ENCODE data around the gene NLRP6.
"Not testable (repeated sequence)": the region's sequence is repeated elsewhere in the genome, so short reads cannot be mapped to it uniquely, and the experiment has no call there.

DNA sequence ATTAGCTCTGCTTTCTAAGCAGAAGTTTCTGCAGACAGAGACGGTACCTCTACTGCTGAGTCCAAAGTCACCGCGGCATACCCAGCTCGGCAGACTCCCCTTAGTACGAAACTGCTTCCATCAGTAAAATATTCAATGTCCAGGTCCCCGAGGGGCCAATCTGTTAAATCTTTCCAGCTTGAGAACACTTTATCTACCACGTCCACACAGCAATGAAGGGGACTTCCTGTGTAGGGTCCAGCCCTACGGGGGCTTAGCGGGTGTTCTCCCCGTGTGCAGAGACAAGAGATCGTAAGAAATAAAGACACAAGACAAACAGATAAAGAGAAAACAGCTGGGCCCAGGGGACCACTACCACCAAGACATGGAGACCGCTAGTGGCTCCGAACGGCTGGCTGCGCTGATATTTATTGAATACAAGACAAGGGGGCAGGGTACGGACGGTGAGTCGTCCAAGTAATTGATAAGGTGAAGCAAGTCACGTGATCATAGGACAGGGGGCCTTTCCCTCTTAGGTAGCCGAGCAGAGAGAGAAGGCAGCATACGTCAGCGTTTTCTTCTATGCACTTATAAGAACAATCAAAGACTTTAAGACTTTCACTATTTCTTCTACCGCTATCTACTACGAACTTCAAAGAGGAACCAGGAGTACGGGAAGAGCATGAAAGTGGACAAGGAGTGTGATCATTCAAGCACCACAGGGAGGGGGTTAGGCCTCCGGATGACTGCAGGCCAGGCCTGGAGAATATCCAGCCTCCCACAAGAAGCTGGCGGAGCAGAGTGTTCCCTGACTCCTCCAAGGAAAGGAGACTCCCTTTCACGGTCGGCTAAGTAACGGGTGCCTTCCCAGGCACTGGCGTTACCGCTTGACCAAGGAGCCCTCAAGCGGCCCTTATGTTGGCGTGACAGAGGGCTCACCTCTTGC, 46.6 kb downstream of the NLRP6 start:
- TF ChIP-seq, protein P1, sequence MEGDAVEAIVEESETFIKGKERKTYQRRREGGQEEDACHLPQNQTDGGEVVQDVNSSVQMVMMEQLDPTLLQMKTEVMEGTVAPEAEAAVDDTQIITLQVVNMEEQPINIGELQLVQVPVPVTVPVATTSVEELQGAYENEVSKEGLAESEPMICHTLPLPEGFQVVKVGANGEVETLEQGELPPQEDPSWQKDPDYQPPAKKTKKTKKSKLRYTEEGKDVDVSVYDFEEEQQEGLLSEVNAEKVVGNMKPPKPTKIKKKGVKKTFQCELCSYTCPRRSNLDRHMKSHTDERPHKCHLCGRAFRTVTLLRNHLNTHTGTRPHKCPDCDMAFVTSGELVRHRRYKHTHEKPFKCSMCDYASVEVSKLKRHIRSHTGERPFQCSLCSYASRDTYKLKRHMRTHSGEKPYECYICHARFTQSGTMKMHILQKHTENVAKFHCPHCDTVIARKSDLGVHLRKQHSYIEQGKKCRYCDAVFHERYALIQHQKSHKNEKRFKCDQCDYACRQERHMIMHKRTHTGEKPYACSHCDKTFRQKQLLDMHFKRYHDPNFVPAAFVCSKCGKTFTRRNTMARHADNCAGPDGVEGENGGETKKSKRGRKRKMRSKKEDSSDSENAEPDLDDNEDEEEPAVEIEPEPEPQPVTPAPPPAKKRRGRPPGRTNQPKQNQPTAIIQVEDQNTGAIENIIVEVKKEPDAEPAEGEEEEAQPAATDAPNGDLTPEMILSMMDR (IDR thresholded peaks at IDR 0.05): not testable (repeated sequence)
- not testable (repeated sequence) for TF ChIP-seq EZH2 (IDR thresholded peaks at IDR 0.05; ENCODE audit: borderline replicate concordance, insufficient read depth, low read depth, low read length, poor library complexity, severe bottlenecking)

All from B cell (primary cell).